ENCODE results near the gene CALML4.
A peak's percentile ranks its signal among the peaks of the same experiment; 100 is the strongest.
"Not testable (repeated sequence)": the region's sequence is repeated elsewhere in the genome, so short reads cannot be mapped to it uniquely, and the experiment has no call there.

Gene CALML4

DNA sequence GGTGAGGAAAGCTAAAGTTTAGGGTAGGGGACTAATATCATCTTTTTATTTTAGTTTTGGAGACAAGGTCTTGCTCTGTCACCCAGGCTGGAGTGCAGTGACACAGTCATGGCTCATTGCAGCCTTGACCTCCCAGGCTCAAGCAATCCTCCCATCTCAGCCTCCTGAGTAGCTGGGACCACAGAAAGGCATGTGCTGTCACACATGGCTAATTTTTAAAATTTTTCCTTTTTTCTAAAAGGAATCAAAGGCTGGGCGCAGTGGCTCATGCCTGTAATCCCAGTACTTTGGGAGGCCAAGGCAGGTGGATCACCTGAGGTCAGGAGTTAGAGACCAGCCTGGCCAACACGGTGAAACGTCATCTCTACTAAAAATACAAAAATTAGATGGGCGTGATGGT, 20.3 kb upstream of the CALML4 start:
- DNase-seq, result not testable (repeated sequence)

DNA sequence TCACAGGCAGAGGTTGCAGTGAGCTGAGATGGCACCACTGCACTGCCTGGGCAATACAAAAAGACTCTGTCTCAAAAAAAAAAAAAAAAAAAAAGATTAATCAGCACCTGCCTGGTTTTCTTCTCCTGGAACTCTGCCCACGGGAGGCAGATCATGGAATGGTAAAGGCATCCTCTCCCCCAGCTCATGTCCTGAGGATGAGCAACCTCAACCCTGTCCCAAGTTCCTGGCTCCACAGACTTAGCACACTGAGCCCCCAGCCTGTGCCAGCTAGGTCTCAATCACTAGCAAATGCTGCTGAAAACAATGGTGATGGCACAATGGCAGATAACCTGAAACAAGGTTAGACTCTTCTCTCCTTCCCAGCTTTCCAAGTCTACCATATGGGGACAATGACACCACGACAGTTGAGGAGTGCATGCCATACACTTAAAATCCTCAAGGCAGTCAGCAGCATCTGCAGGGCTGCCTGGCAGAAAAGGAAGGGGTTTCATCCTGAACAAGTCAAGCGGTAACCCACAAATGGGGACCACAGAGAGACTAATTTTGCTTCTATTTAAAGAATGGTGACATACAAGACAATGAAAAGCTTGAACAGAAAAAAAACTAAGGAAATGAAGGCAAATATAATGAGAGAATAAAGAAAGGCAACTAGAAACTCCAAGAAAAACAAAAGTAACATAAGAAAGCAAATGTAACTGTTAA, 19.6 kb upstream of the CALML4 start:
- no peak for DNase-seq

DNA sequence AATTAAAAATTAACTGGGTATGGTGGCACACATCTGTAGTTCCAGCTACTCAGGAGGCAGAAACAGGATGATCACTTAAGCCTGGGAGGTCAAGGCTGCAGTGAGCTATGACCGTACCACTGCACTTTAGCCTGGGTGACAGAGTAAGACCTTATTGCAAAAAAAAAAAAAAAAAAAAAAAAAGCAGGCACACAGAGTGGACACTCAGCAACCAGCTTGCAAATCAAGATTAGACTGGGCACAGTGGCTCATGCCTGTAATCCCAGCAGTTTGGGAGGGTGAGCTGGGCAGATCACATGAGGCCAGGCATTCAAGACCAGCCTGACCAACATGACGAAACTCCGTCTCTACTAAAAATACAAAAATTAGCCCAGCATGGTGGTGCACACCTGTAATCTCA, 19.0 kb upstream of the CALML4 start:
- DNase-seq, result no peak

DNA sequence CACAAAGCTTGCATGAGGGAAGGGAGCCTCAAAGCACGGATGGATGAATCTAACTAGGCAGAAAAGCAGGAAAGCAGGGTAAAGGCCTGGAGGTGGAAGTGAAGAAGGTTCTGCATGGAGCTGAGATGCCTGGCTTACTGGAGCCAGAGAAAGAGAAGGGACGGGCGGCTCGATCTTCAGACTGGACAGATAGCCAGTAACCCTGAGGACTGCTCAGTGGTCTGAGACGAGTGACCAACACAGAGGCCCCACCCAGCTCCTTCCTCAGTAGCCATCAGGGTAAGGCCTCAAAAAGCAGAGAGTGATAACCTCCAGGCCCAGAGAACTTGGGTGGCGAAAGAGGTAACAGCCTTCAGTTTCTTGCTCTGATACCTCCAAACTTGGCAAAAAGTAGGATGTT, 18.0 kb upstream of the CALML4 start:
- DNase-seq, result no peak

DNA sequence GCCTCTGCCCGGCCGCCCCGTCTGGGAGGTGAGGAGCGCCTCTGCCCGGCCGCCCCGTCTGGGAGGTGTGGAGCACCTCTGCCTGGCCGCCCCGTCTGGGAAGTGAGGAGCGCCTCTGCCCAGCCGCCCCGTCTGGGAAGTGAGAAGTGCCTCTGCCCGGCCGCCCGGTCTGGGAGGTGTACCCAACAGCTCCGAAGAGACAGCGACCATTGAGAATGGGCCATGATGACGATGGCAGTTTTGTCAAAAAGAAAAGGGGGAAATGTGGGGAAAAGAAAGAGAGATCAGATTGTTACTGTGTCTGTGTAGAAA, 17.3 kb upstream of the CALML4 start:
- DNase-seq, result not testable (repeated sequence)

DNA sequence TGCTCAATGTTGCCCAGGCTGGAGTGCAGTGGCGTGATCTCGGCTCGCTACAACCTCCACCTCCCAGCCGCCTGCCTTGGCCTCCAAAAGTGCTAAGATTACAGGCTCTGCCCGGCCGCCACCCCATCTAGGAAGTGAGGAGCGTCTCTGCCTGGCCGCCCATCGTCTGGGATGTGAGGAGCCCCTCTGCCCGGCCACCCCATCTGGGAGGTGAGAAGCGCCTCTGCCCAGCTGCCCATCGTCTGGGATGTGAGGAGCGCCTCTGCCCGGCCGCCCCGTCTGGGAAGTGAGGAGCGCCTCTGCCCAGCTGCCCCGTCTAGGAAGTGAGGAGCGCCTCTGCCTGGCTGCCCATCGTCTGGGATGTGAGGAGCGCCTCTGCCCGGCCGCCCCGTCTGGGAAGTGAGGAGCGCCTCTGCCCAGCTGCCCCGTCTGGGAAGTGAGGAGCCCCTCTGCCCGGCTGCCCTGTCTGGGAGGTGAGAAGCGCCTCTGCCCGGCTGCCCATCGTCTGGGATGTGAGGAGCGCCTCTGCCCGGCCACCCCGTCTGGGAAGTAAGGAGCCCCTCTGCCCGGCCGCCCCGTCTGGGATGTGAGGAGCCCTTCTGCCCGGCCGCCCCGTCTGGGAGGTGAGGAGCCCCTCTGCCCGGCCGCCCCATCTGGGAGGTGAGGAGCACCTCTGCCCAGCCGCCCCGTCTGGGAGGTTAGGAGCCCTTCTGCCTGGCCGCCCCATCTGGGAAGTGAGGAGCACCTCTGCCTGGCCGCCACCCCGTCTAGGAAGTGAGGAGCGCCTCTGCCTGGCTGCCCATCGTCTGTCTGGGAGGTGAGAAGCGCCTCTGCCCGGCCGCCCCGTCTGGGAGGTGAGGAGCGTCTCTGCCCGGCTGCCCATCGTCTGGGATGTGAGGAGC, 16.6 kb upstream of the CALML4 start:
- not testable (repeated sequence) for DNase-seq

DNA sequence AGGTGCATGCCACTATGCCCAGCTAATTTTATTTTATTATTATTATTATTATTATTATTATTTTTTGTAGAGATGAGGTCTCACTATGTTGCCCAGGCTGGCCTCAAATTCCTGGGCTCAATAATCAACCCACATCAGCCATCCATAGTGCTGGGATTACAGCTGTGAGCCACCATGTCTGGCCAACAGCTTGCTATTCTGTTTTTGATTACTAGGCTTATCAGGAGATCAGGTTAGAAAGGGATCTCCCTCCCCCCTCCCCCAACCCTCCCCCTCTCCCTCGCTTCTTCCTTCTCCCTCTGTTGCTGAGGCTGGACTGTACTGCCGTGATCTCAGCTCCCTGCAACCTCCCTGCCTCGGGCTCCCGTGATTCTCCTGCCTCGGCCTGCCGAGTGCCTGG, 15.8 kb upstream of the CALML4 start:
- DNase-seq, result no peak

DNA sequence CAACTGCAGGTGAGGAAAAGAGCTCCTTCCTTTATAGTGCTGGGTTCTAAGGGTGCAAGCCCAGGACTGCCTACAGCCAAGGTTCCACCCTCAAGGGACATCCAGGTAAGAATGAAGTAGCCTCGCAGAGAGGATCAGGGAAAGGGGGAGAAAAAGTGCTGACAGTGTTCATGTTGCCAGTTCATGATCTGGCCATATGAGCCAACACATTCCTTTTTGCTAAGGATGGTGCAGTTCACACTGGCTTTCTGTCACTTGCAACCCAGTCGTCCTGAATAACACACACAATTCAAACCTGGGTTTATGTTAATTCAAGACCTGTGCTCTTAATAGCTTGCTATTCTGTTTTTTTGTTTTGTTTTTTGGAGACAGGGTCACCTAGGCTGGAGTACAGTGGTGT, 15.4 kb upstream of the CALML4 start:
- no peak for DNase-seq

DNA sequence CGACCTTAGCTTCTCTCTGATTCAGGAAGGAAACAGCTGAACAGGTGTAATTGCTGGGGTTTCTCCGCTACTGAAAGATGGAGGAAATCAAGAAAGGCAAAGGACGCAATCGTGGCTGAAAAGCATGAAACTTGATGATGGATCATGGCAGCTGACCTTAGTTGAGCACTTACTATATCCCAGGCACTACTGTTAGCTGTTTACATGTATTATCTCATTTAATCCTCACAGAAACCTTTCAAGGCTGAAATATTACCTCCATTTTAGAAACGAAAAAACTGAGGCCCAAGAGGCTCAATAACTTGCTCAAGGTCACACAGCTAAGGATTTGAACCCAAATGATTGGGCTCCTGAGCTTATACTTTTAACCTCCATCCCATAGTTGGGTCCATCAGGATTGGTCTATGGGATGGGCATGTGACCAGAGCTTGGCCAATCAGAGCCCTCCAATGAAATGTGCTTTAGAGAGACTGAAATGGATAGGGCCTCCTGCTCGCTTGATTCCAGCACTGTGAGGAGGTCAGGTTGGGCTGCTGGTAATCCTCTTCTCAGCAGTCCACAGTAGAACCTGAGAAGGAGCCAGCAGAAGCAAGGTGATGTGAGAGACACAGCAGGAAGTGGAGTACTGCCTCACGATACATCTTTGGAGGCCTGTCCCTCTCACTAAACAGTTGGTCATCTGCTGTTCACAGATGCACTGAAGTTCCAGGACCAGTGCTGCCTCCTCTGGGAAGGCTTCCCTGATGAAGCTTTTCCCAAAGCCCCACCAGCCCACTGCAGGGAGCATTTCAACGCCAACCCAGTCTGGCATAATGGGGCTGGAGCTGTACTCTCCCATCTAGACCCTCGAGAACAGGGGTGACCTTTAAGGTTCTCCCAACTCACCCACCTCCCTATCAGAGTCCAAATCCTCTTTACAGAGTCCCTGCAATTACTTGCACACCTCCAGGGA, 14.0 kb upstream of the CALML4 start:
- no peak for DNase-seq

DNA sequence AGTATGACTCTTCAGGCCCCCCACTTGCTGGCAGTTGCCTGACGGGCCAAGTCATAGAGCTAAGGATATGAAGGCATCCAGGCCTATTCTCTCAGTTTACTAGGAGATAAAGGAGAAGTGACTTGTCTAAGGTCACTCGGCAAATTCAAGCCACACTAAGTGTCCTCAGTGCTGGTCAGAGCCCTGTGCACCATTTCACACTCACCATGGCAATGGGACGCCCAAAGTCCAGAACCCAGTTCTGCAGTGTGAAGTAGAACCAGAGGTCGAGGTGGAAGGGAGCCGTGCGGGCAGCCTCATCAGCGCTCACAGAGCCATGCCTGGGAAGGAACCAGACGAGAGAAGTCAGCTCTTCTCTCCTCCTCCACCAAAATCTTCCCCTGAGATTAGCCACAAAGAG, 13.2 kb upstream of the CALML4 start:
- DNase-seq, result no peak

DNA sequence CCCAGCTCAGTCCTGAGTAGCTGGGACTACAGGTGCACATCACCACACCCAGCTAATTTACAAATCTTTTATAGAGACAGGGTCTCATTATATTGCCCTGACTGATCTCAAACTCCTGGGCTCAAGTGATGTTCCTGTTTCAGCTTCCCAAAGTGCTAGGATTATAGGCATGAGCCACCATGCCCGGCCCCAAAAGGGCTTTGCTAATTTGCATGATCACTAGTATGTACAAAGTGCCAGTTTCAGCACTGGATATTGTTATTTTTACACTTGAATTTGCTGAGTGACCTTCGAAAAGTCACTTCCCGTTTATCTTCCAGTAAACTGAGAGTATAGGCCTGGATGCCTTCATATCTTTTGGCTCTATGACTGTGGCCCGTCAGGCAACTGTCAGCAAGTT, 12.2 kb upstream of the CALML4 start:
- DNase-seq, result no peak

DNA sequence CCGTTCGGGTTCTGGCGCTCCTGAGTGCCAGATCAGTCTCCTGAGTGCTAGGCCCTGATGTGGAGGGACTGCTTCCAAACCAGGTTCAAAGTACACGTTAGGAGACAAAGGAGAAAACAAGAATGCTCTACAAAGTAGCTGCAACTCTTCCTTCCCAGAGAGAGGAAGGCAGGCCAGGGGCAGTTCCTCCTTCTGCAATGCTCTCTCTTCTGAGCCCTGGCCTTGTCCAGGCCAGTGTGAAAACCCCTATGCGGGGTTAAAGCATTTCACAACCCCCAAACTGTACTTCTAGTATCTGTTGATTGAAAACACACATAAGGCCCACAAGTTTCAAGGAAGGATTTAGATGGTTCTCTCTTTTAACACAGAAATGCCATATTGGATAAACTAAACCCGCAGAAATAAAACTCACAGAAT, 9.7 kb upstream of the CALML4 start:
- no peak for DNase-seq

DNA sequence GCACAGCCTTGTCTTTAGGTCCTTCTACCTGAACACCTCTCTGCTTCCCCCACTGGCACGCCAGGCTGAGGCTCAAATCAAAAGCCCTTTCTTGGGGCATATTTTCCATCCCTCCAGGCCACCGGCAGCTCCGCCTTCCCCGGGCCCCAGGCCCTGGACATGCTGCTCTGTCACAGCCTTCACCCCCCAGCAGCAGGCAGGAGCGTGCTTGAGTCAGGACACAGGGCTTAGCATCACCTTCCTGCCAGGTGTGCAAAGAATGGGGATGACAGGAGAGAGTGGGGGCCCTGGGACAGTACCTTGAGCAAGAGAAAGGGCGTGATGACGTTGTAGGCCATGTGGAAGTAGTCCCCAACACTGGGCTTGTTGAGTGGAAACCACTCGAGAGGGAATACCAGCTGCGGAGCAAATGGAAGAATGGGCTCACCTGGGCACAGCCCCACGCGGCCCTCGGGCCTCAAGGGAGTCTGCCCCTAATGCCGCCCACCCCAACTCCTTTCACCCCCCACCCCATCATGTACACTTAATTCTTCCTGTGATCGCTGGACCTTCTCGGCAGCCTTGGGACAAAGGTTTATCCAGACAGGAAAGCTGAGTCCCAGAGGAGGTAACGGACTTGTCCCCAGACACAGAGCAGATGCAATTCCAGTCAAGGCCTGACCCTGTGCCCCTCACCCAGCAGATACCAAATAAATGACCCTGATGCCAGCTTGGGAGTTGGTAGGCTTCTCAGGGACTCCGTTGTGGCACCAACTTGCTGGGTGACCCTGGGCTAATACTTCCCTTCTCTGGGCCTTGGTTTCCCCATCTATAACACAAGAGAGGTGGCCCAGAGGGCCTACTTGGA, 9.1 kb upstream of the CALML4 start:
- DNase-seq, result no peak

DNA sequence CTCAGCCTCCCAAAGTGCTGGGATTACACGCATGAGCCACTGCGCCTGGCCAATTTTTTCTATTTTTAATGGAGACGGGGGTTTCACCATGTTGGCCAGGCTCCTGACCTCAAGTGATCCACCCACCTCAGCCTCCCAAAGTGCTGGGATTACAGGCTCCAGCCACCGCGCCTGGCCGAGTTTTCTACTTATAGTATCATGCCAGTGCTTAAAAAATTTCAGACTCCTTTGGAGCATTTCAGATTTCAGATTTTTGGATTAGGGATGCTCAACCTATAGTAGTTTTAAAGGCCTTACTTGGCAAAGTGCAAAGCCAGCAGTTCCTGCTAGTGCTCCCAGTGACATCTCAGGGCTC, 8.3 kb upstream of the CALML4 start:
- not testable (repeated sequence) for DNase-seq

DNA sequence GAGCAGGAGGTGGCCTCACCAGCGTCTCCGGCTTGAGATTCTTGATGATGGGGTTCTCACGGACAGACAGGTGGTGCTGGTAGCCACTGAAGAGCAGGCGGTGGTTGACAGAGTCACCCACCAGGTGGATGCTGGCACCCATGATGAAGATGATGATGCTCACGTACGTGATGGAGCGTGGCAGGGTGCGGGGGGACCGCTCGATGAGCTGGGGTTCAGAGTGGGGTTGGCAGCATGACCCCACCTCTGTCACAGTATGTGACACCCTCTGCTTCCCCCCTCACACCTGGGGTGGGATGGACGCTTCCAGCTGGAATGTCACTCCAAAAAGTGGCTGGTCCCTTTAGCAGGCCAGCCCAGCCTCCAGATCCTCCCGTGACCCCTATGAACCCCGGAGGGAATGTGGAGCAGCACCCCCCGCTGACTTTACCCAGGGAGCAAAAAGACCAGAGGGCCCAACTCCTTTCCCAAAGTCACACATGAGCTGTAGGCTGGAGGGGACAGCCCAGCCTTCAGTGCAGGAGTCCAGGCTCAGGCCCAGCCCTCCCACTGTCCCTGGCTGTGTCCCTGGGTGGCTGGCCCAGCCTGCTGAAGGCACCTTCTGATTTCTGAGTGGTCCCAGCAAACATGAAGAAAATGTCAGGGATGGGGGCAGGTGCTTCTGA, 6.7 kb upstream of the CALML4 start:
- no peak for DNase-seq

DNA sequence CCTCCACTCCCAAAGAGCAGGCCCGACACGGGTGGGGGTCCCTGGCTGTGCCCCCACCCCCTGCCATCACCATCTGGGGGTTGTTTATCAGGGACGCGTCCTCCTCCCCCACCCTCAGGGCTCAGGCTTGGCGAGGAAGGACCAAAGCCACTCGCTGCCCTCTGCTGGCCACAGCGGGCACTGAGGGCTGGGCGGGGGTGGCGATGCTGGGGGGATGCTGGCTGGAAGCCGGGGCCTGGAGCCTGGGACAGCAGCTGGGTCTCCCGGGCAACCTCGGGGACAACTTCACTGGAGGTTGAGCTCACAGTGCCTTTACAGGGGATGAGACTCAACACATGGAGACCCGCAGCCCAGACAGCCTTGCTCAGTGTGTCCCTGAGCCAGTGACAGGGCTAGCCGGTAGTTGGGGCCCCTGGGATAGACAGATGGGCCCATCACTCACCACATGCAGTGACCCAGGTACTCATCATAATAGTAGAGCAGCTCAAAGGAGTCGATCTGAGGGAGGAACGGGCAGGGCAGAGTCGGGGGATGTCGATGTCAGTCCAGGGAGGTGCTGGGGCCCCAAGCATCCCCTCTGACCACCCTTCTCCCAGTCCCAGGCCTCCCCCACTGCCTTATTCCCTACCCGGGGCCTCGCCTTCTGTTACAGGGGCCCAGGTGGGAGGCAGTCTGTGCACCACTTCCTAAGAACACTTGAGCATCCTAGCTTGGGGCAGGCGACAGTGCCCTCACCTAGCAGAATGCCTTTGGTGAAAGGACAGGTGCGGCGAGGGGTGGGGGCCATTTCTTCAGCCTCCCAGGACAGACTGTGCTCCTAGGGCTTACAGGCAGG, 5.9 kb upstream of the CALML4 start:
- peak in 57 of 58 donors; percentile 28 to 89 (median 75) for DNase-seq

DNA sequence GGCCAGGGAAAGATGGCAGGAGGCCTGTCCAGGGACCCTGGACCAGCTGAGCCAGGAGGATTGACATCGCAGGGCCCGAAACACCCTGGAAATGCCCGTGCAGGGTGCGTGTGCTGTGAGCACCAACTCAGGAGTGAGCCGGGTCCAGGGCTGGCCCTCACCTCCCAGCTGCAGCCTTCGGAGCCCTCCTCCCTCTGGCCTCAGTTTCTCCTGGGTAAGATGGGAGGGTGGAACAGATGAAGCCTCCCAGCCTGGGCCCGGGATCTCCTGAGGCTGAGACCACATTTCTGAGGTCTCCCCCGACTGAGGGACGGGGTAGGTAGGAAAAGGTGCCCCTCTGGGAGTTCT, 5.3 kb upstream of the CALML4 start:
- no peak for DNase-seq

DNA sequence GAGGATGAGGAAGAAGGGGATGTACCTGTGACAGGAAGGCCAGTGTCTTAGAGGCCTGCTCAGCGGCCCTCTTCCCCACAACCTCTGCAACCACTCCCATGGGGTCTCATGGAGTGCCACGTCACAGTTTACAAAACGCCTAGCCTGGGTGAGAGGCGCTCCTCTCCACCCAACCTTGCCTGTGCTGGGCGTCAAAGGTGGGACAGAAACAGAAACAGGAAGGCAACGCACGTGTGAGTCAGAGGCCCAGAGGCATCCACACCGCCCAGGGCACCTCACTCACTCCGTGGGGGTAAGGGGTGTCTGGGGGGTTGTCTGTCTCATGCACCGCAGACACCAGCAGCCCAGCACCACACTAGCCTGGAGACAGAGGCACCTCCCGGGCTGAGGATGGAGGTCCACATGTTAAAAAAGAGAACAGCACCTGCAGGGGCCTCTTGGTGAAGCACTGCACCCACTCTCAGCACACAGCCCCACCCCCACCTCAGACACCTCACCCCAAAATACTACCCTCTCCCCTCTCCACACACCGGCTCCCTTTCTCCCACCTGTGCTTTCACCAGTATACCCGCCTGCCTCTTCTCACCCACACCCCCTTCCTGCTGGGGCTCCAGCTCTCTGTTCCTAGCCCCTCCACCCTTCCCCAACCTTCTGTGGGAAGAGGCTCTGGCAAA, 4.7 kb upstream of the CALML4 start:
- DNase-seq, result no peak

DNA sequence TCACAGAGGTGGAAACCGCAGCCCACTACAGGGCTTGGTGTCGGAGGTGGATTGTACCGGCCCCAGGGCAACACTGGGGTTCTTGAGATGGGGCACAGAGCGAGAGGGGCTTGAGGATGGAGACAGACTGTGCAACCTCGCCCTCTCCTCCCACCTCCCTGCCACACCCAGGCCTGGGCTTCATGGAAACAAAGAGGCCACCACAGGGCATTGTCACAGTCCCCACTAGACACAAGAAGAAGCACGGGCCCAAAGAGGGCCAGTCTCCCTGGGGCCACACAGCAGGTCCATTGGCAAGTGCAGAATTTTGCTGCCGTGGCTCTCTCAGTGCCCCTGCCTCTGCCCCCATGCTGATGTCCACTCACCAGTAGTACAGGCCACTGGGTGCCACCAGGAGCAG, 4.1 kb upstream of the CALML4 start:
- no peak for DNase-seq
